Mesodermal cell (in vitro differentiated cells): ENCODE results near the gene TRPM8. TPM values are rescaled to one million over a fixed set of nuclear protein-coding genes. Genes with fewer than 3 reads are reported as not detected.
A peak's percentile ranks its signal among the peaks of the same experiment; 100 is the strongest.
"Not testable (repeated sequence)": the region's sequence is repeated elsewhere in the genome, so short reads cannot be mapped to it uniquely, and the experiment has no call there.

Source experiments
- H3K27ac ChIP-seq: 2 replicates; pipeline ENCODE4 v1.7.0; 2013; ENCODE audit warnings: mild to moderate bottlenecking, low read depth, low read length, moderate library complexity; ENCODE audit not compliant: severe bottlenecking
- H3K36me3 ChIP-seq: 2 replicates; pipeline ENCODE4 v1.7.1; 2013; ENCODE audit warnings: mild to moderate bottlenecking, low read length, moderate library complexity; ENCODE audit not compliant: control insufficient read depth, insufficient read depth
- H3K4me1 ChIP-seq: one replicate; pipeline ENCODE4 v1.7.1; 2013; ENCODE audit warnings: mild to moderate bottlenecking, low read length; ENCODE audit not compliant: insufficient read depth, control insufficient read depth, poor library complexity, severe bottlenecking
- H3K4me3 ChIP-seq: 2 replicates; pipeline ENCODE4 v1.7.0; 2013; ENCODE audit warnings: low read length, control low read depth, mild to moderate bottlenecking; ENCODE audit not compliant: insufficient read depth, poor library complexity, severe bottlenecking; ENCODE audit errors: extremely low read depth
- H3K9me3 ChIP-seq: 2 replicates; pipeline ENCODE4 v1.7.1; 2013; ENCODE audit warnings: mild to moderate bottlenecking, low read length, moderate library complexity; ENCODE audit not compliant: control insufficient read depth
- WGBS, 2 experiments: methylation state at CpG; one replicate each; pipeline ENCODE4 v1.1.5; 2013; ENCODE audit warnings: missing lambda C conversion rate in 2 of 2; ENCODE audit not compliant: insufficient coverage in 2 of 2; 5-methylcytosine and 5-hydroxymethylcytosine counted together
- polyA plus RNA-seq, 2 experiments: library from polyadenylated mRNA; stranded (reverse); fragments of 50-300 nt; gene quantifications; one replicate each; pipeline ENCODE4 v1.2.3, GENCODE V29; 2013

The TRPM8 gene
- 0.55 TPM for polyA plus RNA-seq (2013, experiment 1 of 2)
- not detected for polyA plus RNA-seq (2013, experiment 2 of 2)

DNA sequence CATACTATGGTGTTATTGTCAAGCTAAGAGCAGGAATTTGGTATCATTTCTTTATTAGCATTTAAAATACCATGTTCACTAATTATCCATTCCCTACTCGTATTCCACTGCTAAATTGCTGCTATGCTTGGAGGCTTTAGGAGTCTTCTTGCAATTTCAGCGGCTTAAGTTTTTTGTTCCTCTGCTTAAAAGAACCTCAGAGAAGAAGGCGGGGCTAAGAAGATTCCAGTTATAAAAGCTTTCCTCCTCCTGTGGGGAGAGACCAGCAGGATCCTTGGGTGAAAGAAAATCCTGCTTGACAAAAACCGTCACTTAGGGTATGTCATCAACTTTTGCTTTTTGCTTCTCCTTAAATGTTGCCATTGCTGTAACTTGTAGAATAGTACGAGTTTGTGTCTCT lies at the start of gene TRPM8:
TSS of gene TRPM8 (plus strand) at position 258 of the 400 bp plus-strand sequence. CDS start 9,165 bp downstream, outside the sequence.
- Histone ChIP-seq H3K4me3 (no peak within 1 kb of the TSS), H3K9me3 (no peaks in the 10 kb centered on the region), H3K27ac (no peak within 1 kb of the TSS), H3K36me3 (no peaks in the 10 kb centered on the region), H3K4me1 (no peaks in the 10 kb centered on the region)
- WGBS, 2 experiments: 28 to 60% methylated on average over 1 to 4 of the region's 5 CpGs

DNA sequence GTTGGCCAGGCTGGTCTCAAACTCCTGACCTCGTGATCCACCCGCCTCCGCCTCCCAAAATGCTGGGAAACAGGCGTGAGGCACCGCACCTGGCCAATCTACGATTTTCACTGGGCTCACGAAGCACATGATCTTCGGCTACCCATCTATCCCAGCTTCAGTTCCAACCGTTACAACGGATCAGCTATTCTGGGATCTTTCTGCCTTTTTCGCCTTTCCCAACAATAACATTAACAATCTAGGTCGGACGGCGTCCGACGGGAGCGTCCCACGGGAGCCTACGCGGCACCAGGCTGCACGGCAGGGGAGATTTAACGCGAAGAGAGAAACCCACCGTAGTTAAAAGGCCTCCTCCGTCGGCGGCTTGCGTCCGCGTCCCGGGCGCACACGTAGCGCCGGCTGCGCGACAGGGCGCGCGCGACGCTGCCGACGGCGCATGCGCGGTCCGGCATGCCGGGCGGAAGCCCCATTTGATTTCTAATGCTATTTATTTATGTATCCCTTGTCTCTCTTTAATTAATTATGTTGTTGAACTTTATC lies 49.1 kb upstream of the TRPM8 start, which contains the start of gene MSL3B:
TSS of gene MSL3B (minus strand) at position 394 of the 540 bp plus-strand sequence.
- WGBS, 2 experiments: 36 to 49% methylated on average over 32 to 33 of the region's 50 CpGs
- no peaks in the 10 kb centered on the region for H3K4me1 ChIP-seq
- peak within 1 kb of the TSS; percentile 44 for H3K4me3 ChIP-seq
- no peak within 1 kb of the TSS for H3K27ac ChIP-seq
- H3K9me3 ChIP-seq: peaks cover 5% of the 10 kb centered on the region
- no peaks in the 10 kb centered on the region for H3K36me3 ChIP-seq

DNA sequence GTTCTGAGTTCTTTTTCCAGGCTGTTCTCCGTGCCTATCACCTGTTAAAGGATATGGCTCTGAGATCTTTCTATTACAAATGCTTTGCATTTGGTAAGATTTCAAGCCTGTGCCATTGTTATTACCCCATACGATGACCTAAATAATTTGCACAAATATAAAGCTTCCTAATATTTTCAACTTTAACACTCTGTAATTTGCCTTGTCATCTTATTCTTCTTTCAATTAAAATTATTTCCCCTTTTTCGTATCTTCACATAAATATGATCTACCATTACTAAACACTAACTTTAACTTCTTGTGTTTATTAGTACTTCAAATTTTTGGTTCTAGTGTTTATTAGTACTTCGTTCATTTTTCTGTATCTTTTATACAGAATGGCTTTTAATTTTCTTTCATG lies 45.7 kb upstream of the TRPM8 start:
- WGBS, 2 experiments: 72 to 92% methylated on average over 1 to 2 of the region's 4 CpGs
- Histone ChIP-seq H3K27ac (no peak overlapping the region), H3K9me3 (peaks cover 5% of the 10 kb centered on the region), H3K36me3 (no peaks in the 10 kb centered on the region), H3K4me3 (no peak overlapping the region), H3K4me1 (no peaks in the 10 kb centered on the region)

DNA sequence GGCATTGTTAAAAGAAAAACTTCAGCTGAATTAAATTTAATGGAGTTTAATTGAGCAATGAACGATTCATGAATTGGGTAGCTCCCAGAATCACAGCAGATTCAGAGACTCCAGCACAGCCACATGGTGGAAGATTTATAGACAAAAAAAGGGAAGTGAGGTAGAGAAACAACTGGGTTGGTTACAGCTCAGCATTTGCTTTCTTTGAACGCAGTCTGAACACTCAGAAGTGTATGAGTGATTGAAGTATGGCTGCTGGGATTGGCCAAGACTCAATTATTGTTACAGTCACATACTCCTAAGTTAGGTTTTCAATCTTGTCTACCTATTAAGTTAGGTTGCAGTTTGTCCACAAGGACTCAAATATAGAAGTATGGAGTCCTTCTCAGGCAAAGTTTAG lies 45.0 kb upstream of the TRPM8 start:
- H3K36me3 ChIP-seq, H3K9me3 ChIP-seq, H3K4me1 ChIP-seq, H3K27ac ChIP-seq, H3K4me3 ChIP-seq: not testable (repeated sequence)
- WGBS, 2 experiments: 88 to 100% methylated on average over 1 of the region's 2 CpGs

DNA sequence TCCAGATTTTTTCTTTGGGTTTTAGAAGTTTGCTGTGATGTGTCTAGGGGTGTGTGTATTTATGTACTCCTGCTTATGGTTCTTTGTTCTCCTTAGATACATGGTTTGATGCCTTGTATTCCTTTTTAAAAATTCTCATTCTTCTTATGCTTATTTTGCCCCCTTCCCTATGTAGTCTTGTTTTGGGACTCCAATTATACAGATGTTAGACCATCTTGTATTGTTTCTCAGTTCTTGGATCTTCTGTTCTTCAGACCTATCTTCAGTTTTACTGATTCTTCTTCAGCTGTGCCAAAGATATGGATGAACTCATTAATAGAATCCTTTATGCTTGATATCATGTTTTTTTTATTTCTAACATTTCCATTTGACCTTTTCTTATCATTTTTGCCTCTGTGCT lies 34.8 kb upstream of the TRPM8 start:
- Histone ChIP-seq H3K36me3 (no peaks in the 10 kb centered on the region), H3K4me3 (no peak overlapping the region), H3K9me3 (peaks cover 12% of the 10 kb centered on the region), H3K27ac (no peak overlapping the region), H3K4me1 (no peaks in the 10 kb centered on the region)

DNA sequence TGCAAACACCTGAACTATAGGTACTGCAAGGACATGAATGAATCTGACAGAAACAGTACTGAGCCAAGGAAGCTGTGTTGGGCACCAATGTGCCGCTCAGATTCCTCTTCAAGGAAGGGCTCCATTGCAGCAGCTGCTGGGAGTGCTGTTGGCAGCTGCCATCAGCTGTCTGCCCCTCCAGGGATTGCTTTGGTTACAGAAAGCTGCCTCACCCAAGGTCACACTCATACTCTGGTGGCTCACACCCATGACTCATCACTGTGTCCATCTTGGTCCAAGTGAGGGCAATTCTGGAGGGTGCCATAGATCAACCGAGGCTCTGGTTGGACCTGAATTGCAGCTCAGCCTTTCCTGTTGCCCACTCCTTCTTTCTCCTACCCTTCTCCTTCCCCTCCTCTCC lies 24.4 kb upstream of the TRPM8 start:
- 89 to 93% methylated on average over 2 of the region's 2 CpGs for WGBS, 2 experiments
- Histone ChIP-seq H3K27ac (no peak overlapping the region), H3K4me3 (no peak overlapping the region)

DNA sequence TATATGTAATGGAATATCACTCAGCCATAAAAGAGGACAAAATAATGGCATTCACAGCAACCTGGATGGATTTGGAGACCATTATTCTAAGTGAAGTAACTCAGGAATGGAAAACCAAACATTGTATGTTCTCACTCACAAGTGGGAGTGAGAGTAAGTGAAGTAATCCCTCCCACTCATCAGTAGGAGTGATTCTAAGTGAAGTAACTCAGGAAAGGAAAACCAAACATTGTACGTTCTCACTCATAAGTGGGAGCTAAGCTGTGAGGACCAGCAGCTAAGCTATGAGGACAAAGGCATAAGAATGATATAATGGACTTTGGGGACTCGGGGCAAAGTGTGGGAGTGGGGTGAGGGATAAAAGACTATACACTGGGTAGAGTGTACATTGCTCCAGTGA lies 20.9 kb upstream of the TRPM8 start:
- WGBS, 2 experiments: 83 to 93% methylated on average over 1 of the region's 2 CpGs
- not testable (repeated sequence) for H3K4me1 ChIP-seq

More for the DNA sequence above, 24.4 kb upstream of the TRPM8 start:
- Histone ChIP-seq H3K4me1 (no peaks in the 10 kb centered on the region), H3K36me3 (no peaks in the 10 kb centered on the region), H3K9me3 (no peaks in the 10 kb centered on the region)

DNA sequence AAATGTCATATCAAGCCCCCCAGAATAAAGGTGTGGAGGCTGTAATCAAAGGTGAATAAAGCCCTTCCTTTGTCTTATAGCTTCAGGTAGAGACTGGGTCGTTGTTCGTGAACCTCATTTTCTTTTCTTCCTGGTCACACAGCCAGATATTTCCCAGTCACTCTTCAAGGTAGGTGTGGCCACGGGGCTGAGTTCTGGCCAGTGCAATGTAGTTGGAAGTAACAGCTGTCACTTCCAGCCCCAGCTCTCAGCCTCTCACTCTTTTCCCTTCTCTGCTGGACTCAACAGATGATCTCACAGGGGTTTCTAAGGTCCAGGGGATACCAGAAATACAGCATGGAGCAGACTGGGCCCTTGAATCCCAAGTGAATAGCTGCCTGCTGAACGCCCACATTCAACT lies 15.8 kb upstream of the TRPM8 start:
- Histone ChIP-seq H3K36me3 (no peaks in the 10 kb centered on the region), H3K4me1 (no peaks in the 10 kb centered on the region), H3K4me3 (no peak overlapping the region), H3K9me3 (no peaks in the 10 kb centered on the region), H3K27ac (no peak overlapping the region)
- whole genome bisulfite sequencing, 2 experiments: 56 to 83% methylated on average over 1 to 3 of the region's 4 CpGs

More for the DNA sequence above, 20.9 kb upstream of the TRPM8 start:
- not testable (repeated sequence) for H3K9me3 ChIP-seq, H3K27ac ChIP-seq, H3K4me3 ChIP-seq, H3K36me3 ChIP-seq

DNA sequence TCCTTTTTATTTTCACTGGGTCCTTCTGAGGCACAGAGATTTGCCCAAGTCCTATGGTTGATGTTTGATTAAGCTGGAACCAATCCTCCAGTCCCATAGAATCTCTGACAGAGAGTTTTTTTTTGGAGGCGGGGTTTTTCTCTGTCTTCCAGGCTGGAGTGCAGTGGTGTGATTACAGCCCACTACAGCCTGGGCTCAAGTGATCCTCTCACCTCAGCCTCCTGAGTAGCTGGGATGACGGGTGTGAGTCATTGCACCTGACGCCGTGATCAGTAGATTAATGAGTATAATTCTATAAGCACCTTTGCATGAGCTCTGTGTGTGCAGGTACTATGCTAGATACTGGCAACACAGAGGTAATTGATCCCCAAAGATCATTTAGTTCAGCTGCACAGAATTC lies 15.3 kb upstream of the TRPM8 start:
- WGBS, 2 experiments: 90% methylated on average over 3 of the region's 4 CpGs; no CpG with 5 or more reads in 1 of the 2 experiments
- Histone ChIP-seq H3K4me3 (no peak overlapping the region), H3K9me3 (no peaks in the 10 kb centered on the region)

DNA sequence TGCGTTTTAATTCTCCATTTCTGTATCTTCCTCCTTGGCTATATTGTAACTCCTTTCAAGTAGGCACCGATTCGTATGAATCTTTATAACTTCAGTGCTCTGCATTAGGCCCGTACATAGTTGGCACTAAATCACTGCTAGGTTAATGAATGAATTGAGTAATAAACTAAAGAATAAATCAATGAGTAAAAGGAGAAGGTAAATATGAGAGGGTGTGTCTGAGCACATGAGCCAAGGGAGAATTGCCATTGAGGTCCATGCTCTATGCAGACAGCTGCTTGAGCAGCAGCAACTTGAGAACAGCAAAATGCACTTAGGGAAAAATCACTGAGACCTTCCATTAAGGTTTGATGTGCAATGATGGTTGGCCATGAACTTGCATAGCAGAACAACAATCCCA lies 11.2 kb upstream of the TRPM8 start:
- Histone ChIP-seq H3K9me3 (no peaks in the 10 kb centered on the region), H3K4me1 (no peaks in the 10 kb centered on the region), H3K36me3 (no peaks in the 10 kb centered on the region), H3K27ac (no peak overlapping the region), H3K4me3 (no peak overlapping the region)
- 97 to 98% methylated on average over 4 of the region's 4 CpGs for WGBS, 2 experiments

More for the DNA sequence above, 15.3 kb upstream of the TRPM8 start:
- H3K27ac ChIP-seq: no peak overlapping the region
- no peaks in the 10 kb centered on the region for H3K36me3 ChIP-seq
- no peaks in the 10 kb centered on the region for H3K4me1 ChIP-seq

DNA sequence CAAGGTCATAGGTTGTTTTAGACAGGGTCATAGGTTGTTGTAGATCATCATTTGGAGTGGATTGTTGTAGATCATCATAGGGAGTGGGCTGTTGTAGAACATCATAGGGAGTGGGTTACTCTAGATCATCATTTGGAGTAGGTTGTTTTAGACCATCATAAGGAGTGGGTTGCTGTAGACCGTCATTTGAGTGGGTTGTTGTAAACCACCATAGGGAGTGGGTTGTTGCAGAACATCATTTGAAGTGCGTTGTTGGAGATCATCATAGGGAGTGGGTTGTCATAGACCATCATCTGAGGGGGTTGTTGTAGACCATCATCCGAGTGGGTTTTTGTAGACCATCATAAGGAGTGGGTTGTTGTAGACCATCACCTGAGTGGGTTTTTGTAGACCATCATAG lies 9.5 kb upstream of the TRPM8 start:
- WGBS, 2 experiments: 78 to 93% methylated on average over 3 of the region's 3 CpGs
- Histone ChIP-seq H3K27ac (no peak overlapping the region), H3K36me3 (no peaks in the 10 kb centered on the region), H3K9me3 (no peaks in the 10 kb centered on the region), H3K4me1 (no peaks in the 10 kb centered on the region), H3K4me3 (no peak overlapping the region)
